Kidney (tissue), 14 donors: ENCODE data around the gene RBFA. TPM values are rescaled to one million over a fixed set of nuclear protein-coding genes. Genes with fewer than 3 reads are reported as not detected.

Source experiments
- DNase-seq, 5 donors: peaks; one replicate each; pipeline ENCODE4 v3.0.0-alpha.2; 2013 to 2020
- FAIRE-seq: peaks from 2 replicates; lab custom pipeline; 2012; peaks lifted over from hg19 to GRCh38; lab: Jason Lieb, UNC
- H3K27ac ChIP-seq, 2 donors: one replicate each; pipeline ENCODE4 v1.7.0; 2013; ENCODE audit warnings: low read depth in 2 of 2, low read length in 2 of 2, inconsistent platforms in 1 of 2
- H3K27me3 ChIP-seq: one replicate; pipeline ENCODE4 v1.7.1; 2013; ENCODE audit warnings: low read length, inconsistent platforms; ENCODE audit not compliant: control insufficient read depth, insufficient read depth
- H3K36me3 ChIP-seq, 3 donors: one replicate each; pipeline versions ENCODE4 v1.7.0 to v1.7.1; 2013; ENCODE audit warnings: low read length in 3 of 3, control low read depth in 1 of 3, inconsistent platforms in 1 of 3; ENCODE audit not compliant: insufficient read depth in 3 of 3, control insufficient read depth in 2 of 3
- H3K4me1 ChIP-seq, 3 donors: one replicate each; pipeline versions ENCODE4 v1.7.0 to v1.7.1; 2013; ENCODE audit warnings: low read length in 3 of 3, inconsistent platforms in 1 of 3, low read depth in 1 of 3; ENCODE audit not compliant: control insufficient read depth in 2 of 3, insufficient read depth in 2 of 3
- H3K4me3 ChIP-seq, 3 donors: one replicate each; pipeline versions ENCODE4 v1.7.0 to v1.8.1; 2013; ENCODE audit warnings: low read length in 3 of 3, control low read depth in 1 of 3, inconsistent platforms in 1 of 3
- H3K9ac ChIP-seq, 3 donors: one replicate each; pipeline versions ENCODE4 v1.7.0 to v1.7.1; 2013; ENCODE audit warnings: low read length in 3 of 3, control low read depth in 1 of 3, inconsistent platforms in 1 of 3
- H3K9me3 ChIP-seq, 3 donors: one replicate each; pipeline versions ENCODE4 v1.7.0 to v1.7.1; 2013; ENCODE audit warnings: low read length in 3 of 3, control low read depth in 1 of 3, inconsistent platforms in 1 of 3; ENCODE audit not compliant: control insufficient read depth in 2 of 3, insufficient read depth in 1 of 3
- intact Hi-C: fragments of 100-400 bp; cut with DNase I; formaldehyde crosslinking; loops from one replicate; pipeline ENCODE4 v1.11.1; 2022
- polyA plus RNA-seq: library from polyadenylated mRNA; stranded (reverse); fragments of 350-450 nt; fragmentation: Illumina TruSeq; extraction: RNeasy Lipid Tissue Mini Kit (QIAGEN cat#74804); gene quantifications from one replicate; pipeline ENCODE4 v1.2.3, GENCODE V29; 2014; ENCODE audit warnings: low read depth, low replicate concordance; ENCODE audit not compliant: insufficient read depth
- total RNA-seq: library from RNA; stranded (reverse); fragmentation: NEBNext Ultra II Directional; extraction: Animal tissue kit (Norgen Biotek cat#: 25700); gene quantifications from one replicate; pipeline ENCODE4 v1.2.1, GENCODE V29; 2021
- TF ChIP-seq, protein P1 (sequence below): IDR thresholded peaks from 3 replicates; pipeline ENCODE4 v1.5.1; 2012; ENCODE audit warnings: mild to moderate bottlenecking, moderate library complexity, borderline replicate concordance; ENCODE audit not compliant: insufficient read depth; ENCODE audit errors: extremely low read depth
- donor health status: control.
- donor health status: control.
- donor health status: control.
- donor health status: control.
- donor health status: control.
- donor health status: DM: yes; HTN: yes; CAD: no.
- donor health status: Normal renal cell carcinoma (clear cell type).

The RBFA gene
- total and polyA plus RNA-seq, 2 donors from 2014 or later, result 17.7 to 21.4 TPM

DNA sequence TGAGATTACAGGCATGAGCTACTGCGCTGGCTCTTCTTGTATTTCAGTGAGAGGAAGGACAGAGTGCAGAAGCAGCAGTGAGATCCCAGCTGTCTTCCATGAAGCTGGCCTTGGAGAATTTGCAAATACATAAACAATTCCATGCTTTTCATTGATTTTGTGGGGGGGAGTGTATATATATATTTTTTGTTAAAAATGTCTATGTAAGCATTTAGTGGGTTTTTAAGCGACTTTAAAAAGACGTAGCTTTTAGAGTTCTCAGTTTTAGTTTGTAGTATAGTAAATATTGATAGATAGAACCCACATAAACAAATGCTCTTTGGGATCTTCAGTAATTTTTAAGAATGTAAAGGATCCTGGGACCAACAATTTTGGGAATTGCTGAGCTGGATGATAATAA is 6.3 kb downstream of the RBFA start:
- Histone ChIP-seq H3K9me3 (no peaks in the 10 kb centered on the region), H3K27ac (no peak overlapping the region), H3K9ac (no peak overlapping the region), H3K36me3 (peaks cover 0 to 20% (median 3%) of the 10 kb centered on the region in 3 donors), H3K4me1 (peaks cover 0 to 2% (median 0%) of the 10 kb centered on the region in 3 donors), H3K4me3 (no peak overlapping the region), H3K27me3 (no peaks in the 10 kb centered on the region)
- DNase-seq (no peak), FAIRE-seq (no peak)
- TF ChIP-seq, protein P1, sequence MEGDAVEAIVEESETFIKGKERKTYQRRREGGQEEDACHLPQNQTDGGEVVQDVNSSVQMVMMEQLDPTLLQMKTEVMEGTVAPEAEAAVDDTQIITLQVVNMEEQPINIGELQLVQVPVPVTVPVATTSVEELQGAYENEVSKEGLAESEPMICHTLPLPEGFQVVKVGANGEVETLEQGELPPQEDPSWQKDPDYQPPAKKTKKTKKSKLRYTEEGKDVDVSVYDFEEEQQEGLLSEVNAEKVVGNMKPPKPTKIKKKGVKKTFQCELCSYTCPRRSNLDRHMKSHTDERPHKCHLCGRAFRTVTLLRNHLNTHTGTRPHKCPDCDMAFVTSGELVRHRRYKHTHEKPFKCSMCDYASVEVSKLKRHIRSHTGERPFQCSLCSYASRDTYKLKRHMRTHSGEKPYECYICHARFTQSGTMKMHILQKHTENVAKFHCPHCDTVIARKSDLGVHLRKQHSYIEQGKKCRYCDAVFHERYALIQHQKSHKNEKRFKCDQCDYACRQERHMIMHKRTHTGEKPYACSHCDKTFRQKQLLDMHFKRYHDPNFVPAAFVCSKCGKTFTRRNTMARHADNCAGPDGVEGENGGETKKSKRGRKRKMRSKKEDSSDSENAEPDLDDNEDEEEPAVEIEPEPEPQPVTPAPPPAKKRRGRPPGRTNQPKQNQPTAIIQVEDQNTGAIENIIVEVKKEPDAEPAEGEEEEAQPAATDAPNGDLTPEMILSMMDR, result no peak
- intact Hi-C loops, result no loop called here

DNA sequence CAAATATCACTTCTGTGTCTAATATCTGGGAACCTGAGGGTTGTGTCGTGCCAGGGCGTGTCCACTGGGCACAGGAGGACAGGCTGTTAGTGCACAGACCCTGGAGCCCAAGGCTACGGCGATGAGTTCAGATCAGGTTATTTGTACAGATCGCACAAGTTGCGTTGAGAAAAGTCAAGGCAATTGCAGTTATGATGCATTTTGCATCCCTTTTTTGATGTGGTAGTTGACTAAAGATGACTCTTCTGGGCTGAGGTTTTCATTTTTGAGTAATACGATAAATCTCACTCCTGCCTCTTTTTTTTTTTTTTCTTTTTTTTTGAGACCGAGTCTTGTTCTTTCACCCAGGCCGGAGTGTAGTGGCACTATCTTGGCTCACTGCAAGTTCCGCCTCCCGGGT is 7.2 kb downstream of the RBFA start:
- no peak overlapping the region for H3K9ac ChIP-seq
- H3K27ac ChIP-seq, result no peak overlapping the region
- no peak overlapping the region for H3K4me3 ChIP-seq
- no peak for FAIRE-seq
- no peaks in the 10 kb centered on the region for H3K4me1 ChIP-seq
- no peaks in the 10 kb centered on the region for H3K27me3 ChIP-seq
- intact Hi-C loops, result no loop called here
- no peak for DNase-seq
- TF ChIP-seq, protein P1, result no peak
- H3K36me3 ChIP-seq, result peaks cover 0 to 23% (median 6%) of the 10 kb centered on the region in 3 donors
- H3K9me3 ChIP-seq, result no peaks in the 10 kb centered on the region

DNA sequence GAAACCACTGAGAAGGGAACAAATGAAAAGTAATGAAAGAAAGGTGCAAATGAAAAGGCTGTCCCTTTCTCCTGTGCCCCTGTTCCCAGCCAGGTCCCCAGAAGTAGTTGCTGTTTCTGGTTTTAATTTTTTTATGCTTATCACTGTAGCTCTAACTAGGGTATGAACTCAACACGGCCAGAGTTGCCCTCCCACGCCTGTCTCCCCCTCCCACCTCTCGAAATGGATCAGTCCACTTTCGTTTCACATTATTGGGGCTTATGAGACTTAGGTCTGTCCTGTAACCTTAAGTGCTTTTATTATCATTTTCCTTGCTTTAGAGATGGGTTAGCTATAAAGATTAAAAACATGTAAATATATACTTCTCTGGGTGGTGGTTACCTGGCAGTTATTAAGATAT is 8.6 kb downstream of the RBFA start:
- TF ChIP-seq, protein P1, result no peak
- intact Hi-C loops, result no loop called here
- FAIRE-seq, result no peak
- Histone ChIP-seq H3K27me3 (no peaks in the 10 kb centered on the region), H3K4me3 (no peak overlapping the region), H3K27ac (no peak overlapping the region), H3K4me1 (no peaks in the 10 kb centered on the region), H3K9ac (no peak overlapping the region), H3K9me3 (no peaks in the 10 kb centered on the region), H3K36me3 (peaks cover 0 to 23% (median 6%) of the 10 kb centered on the region in 3 donors)
- DNase-seq, result no peak

DNA sequence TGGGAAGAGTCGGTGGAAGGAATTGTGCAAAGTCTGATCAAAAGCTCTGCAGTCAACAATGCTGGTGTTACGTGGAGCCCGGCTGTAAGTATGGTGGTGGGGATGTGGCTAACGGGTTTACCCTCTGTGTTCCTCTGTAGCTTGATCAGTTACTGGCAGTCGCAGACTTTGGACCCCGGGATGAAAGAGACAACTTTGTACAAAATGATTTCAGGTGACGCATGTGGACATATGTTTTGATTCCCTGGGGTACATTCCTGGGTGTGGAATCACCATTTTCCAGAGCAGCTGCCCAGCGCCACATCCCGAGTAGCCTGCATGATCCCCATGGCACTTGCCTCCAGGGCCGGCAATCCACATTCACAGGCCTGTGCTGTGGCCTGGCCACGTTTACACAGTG is 9.8 kb downstream of the RBFA start:
- H3K36me3 ChIP-seq, result peaks cover 0 to 14% (median 6%) of the 10 kb centered on the region in 3 donors
- no peaks in the 10 kb centered on the region for H3K4me1 ChIP-seq
- H3K27me3 ChIP-seq, result no peaks in the 10 kb centered on the region
- no peak overlapping the region for H3K9ac ChIP-seq
- TF ChIP-seq, protein P1, result no peak
- no peak for FAIRE-seq
- no peaks in the 10 kb centered on the region for H3K9me3 ChIP-seq
- no peak overlapping the region for H3K27ac ChIP-seq
- no peak overlapping the region for H3K4me3 ChIP-seq
- intact Hi-C loops, result no loop called here
- no peak for DNase-seq
